BLaER1 treated with 17β-estradiol and CSF1 and Interleukin-3, amounts not matched to agents 10 nM and 100 nM (cell line): ENCODE data around the gene ANKRD52.

Source experiments
- H3K27ac ChIP-seq, 11 experiments: shearing (Covaris generic); formaldehyde crosslinking; 2 replicates each; pipeline ENCODE4 v1.8.1; 2022
- H3K27me3 ChIP-seq, 11 experiments: shearing (Covaris generic); formaldehyde crosslinking; 2 replicates each; pipeline ENCODE4 v1.8.1; 2022
- H3K36me3 ChIP-seq, 11 experiments: shearing (Covaris generic); formaldehyde crosslinking; 2 replicates each; pipeline ENCODE4 v1.8.1; 2022
- H3K4me1 ChIP-seq, 10 experiments: shearing (Covaris generic); formaldehyde crosslinking; 2 replicates each; pipeline ENCODE4 v1.8.1; 2022
- H3K4me2 ChIP-seq, 11 experiments: shearing (Covaris generic); formaldehyde crosslinking; 2 replicates each; pipeline ENCODE4 v1.8.1; 2022
- H3K4me3 ChIP-seq, 10 experiments: shearing (Covaris generic); formaldehyde crosslinking; 2 replicates each; pipeline ENCODE4 v1.8.1; 2022
- H3K9ac ChIP-seq, 11 experiments: shearing (Covaris generic); formaldehyde crosslinking; 2 replicates each; pipeline ENCODE4 v1.8.1; 2022
- H3K9me3 ChIP-seq, 11 experiments: shearing (Covaris generic); formaldehyde crosslinking; replicated peaks in 1 of 11; 2 replicates each; pipeline ENCODE4 v1.8.1; 2022
- H4K20me1 ChIP-seq, 11 experiments: shearing (Covaris generic); formaldehyde crosslinking; 2 replicates each; pipeline ENCODE4 v1.8.1; 2022
- Cebpa-rat ChIP-seq, 11 experiments: shearing (Covaris generic); IDR thresholded peaks; 2 replicates each; pipeline ENCODE4 v1.8.1; 2022

The ANKRD52 gene

DNA sequence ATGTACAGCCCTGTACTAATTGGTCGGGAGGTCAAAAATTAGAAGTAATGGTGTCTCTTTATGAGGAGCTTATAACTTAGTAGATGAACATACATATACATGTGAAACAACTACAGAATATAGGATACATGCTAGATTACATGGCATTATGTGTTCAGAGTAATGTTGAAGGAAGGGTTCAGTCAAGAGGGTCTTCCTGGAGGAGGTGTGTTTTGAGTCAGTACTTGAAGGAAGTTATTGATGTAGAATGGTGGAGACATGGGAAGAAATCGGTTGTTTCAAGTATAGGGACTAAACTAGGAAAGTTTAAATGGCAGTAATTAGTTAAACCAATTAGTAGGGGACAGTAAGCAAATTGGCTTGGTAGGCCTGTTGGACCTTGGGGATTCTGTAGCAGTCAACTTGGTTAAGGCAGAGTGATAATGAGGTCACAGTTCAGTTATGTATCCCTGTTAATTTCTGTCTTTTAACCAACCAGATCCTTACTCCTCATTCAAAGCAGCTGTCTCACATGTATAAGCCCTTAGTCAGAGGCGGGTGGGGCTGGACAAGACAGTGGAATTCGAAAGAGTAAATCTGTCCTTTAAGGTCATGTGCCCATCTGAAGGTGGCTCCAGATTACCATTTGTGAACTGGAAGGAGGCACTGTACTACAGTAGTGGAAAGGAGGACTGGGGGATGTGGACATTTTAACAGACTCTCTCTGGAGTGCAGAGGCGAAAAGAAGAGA, 3.5 kb upstream of the ANKRD52 start:
- Histone ChIP-seq H3K36me3 (peaks cover 0 to 6% (median 4%) of the 10 kb centered on the region in 11 experiments; a peak in 15 of 22 replicates), H3K4me1 (peaks cover 17 to 30% (median 25%) of the 10 kb centered on the region in 10 experiments), H3K4me3 (no peak overlapping the region), H3K27me3 (peaks cover 0 to 8% (median 0%) of the 10 kb centered on the region in 11 experiments; a peak in 6 of 22 replicates), H3K27ac (no peak overlapping the region), H3K4me2 (no peak overlapping the region), H3K9me3 (no peaks in the 10 kb centered on the region), H3K9ac (no peak overlapping the region), H4K20me1 (peaks cover 0 to 11% (median 9%) of the 10 kb centered on the region in 11 experiments; a peak in 16 of 22 replicates)
- no peak for TF ChIP-seq Cebpa-rat (IDR thresholded peaks at IDR 0.05)

GRCh38 chr12:56260921-56261320, 2.7 kb upstream of the ANKRD52 start:
- Histone ChIP-seq H3K4me3 (no peak overlapping the region), H3K9me3 (no peaks in the 10 kb centered on the region), H3K9ac (no peak overlapping the region), H3K4me2 (no peak overlapping the region), H3K27ac (no peak overlapping the region), H3K4me1 (peaks cover 18 to 31% (median 27%) of the 10 kb centered on the region in 10 experiments), H4K20me1 (peaks cover 0 to 18% (median 16%) of the 10 kb centered on the region in 11 experiments; a peak in 16 of 22 replicates), H3K27me3 (peaks cover 0 to 8% (median 0%) of the 10 kb centered on the region in 11 experiments; a peak in 6 of 22 replicates), H3K36me3 (peaks cover 5 to 13% (median 12%) of the 10 kb centered on the region in 11 experiments; a peak in 21 of 22 replicates)
- TF ChIP-seq Cebpa-rat (IDR thresholded peaks at IDR 0.05) = no peak

DNA sequence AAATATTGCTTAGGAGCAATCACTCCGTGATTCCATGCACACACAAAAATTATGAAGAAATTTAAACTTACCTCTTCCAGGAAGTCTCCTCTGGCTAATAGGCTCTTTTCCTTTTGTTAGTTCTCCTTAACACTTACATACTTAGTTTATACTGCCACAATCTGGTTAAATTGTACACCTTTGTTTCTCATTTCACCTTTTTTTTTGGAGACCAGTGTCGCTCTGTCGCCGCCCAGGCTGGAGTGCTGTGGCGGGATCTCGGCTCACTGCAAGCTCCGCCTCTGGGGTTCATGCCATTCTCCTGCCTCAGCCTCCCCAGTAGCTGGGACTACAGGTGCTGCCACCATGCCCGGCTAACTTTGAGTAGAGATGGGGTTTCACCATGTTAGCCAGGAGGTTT, 2.2 kb upstream of the ANKRD52 start:
- Histone ChIP-seq H3K9me3 (no peaks in the 10 kb centered on the region), H3K27me3 (peaks cover 0 to 8% (median 0%) of the 10 kb centered on the region in 11 experiments; a peak in 6 of 22 replicates), H3K4me2 (no peak overlapping the region), H3K4me3 (no peak overlapping the region), H3K9ac (no peak overlapping the region), H4K20me1 (peaks cover 0 to 23% (median 21%) of the 10 kb centered on the region in 11 experiments; a peak in 16 of 22 replicates), H3K4me1 (peaks cover 18 to 26% (median 24%) of the 10 kb centered on the region in 10 experiments), H3K27ac (no peak overlapping the region), H3K36me3 (peaks cover 11 to 19% (median 17%) of the 10 kb centered on the region in 11 experiments)
- TF ChIP-seq Cebpa-rat (IDR thresholded peaks at IDR 0.05) = no peak

DNA sequence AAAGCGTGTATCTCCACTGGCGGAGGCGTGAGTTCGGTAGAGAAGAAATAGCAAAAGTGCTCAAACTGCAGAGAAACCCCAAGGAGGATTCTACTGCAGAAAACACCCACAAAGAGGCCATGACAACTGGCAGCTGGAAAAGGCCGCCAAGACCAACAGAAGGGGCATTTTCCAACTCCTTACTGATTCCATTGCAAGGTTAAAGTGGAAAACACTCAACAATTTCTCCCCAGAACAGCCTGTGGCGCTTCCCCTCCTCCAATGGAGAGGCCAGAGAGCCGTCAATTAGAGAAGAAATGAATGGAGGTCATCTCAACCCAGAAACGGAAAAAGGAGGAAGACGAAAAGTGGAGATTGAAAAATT, 618 bp upstream of the ANKRD52 start:
- Histone ChIP-seq H3K4me3 (peak overlapping the region; percentile 73 to 95 (median 83)), H3K9me3 (no peaks in the 10 kb centered on the region), H3K27me3 (peaks cover 0 to 8% (median 0%) of the 10 kb centered on the region in 11 experiments; a peak in 6 of 22 replicates), H3K9ac (peak overlapping the region; percentile 83 to 97 (median 93)), H4K20me1 (peaks cover 0 to 31% (median 22%) of the 10 kb centered on the region in 11 experiments; a peak in 16 of 22 replicates), H3K27ac (peak overlapping the region; percentile 44 to 88 (median 87); a peak in 20 of 22 replicates), H3K4me1 (peaks cover 18 to 26% (median 24%) of the 10 kb centered on the region in 10 experiments), H3K4me2 (peak overlapping the region; percentile 75 to 96 (median 93)), H3K36me3 (peaks cover 26 to 35% (median 33%) of the 10 kb centered on the region in 11 experiments)
- no peak for TF ChIP-seq Cebpa-rat (IDR thresholded peaks at IDR 0.05)

GRCh38 chr12:56257491-56258067, 605 bp downstream of the ANKRD52 start:
- Histone ChIP-seq H3K4me1 (peaks cover 18 to 26% (median 24%) of the 10 kb centered on the region in 10 experiments), H3K4me3 (peak overlapping the region; percentile 73 to 95 (median 83)), H3K9ac (peak overlapping the region; percentile 83 to 97 (median 93)), H3K4me2 (peak overlapping the region; percentile 81 to 96 (median 94)), H3K27me3 (peaks cover 0 to 8% (median 0%) of the 10 kb centered on the region in 11 experiments; a peak in 6 of 22 replicates), H4K20me1 (peaks cover 0 to 43% (median 24%) of the 10 kb centered on the region in 11 experiments; a peak in 16 of 22 replicates), H3K27ac (peak overlapping the region; percentile 44 to 88 (median 87); a peak in 21 of 22 replicates), H3K36me3 (peaks cover 38 to 47% (median 45%) of the 10 kb centered on the region in 11 experiments), H3K9me3 (no peaks in the 10 kb centered on the region)
- no peak for TF ChIP-seq Cebpa-rat (IDR thresholded peaks at IDR 0.05)

DNA sequence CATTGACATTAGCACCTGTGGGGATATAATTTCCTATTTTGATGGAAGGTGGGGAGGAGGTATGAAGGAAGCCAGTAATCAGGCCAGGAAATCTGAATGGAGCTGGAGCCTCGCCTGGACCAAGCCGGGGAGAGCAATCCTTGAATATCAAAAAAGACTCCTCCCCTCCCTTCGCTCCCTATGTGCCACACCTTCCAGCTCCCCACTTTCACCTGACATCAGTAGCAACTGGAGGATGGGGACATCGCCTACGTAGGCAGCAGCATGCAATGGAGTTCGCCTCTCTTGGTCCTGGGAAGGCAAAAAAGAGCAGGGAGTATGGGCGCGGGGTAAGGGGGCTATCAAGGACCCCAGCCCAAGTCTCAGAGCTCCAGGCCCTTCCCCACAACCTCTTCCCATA, 1.1 kb downstream of the ANKRD52 start:
- H3K4me3 ChIP-seq = peak overlapping the region; percentile 73 to 95 (median 83)
- no peaks in the 10 kb centered on the region for H3K9me3 ChIP-seq
- H3K9ac ChIP-seq = peak overlapping the region; percentile 83 to 97 (median 93)
- H3K27me3 ChIP-seq = peaks cover 0 to 8% (median 0%) of the 10 kb centered on the region in 11 experiments; a peak in 6 of 22 replicates
- peak overlapping the region in 9 of 11 experiments; percentile 65 to 88 (median 87); a peak in 8 of 22 replicates for H3K27ac ChIP-seq
- peaks cover 43 to 52% (median 50%) of the 10 kb centered on the region in 11 experiments for H3K36me3 ChIP-seq
- peak overlapping the region; percentile 81 to 96 (median 94) for H3K4me2 ChIP-seq
- no peak for TF ChIP-seq Cebpa-rat (IDR thresholded peaks at IDR 0.05)
- peaks cover 0 to 47% (median 24%) of the 10 kb centered on the region in 11 experiments; a peak in 16 of 22 replicates for H4K20me1 ChIP-seq
- peaks cover 18 to 26% (median 24%) of the 10 kb centered on the region in 10 experiments for H3K4me1 ChIP-seq

DNA sequence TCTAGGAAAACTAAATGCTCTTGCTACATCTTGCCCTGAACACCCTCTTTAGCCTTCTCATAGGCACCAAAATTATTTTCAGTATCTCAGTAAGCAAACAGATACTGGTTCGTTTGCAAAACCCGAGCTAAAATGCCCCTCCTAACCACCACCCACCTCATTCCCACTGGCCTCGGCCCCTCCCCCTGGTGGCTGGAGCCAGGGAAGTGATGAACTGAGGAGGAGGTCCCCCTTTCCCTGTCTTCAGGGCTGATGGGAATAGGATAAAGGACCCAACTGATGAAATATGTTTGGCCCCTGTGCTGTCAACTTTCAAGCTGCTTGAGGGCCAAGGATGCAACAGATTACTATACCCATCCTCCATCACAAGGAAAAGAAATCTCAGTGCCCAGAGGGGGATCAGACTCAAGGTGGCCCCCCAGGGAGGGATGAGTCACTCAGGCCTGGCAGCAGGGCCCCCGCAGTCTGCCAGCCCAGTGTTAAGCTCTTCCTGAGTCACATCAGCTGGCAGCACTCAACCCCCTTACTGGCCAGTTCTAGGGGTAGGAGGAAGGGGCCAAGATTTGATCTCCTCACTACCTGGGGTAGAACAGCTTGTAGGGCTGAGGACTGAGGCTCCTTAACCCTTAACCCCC, 1.7 kb downstream of the ANKRD52 start:
- H3K36me3 ChIP-seq = peaks cover 50 to 58% (median 56%) of the 10 kb centered on the region in 11 experiments
- peak overlapping the region in 1 of 11 experiments; percentile 0; a peak in 1 of 22 replicates for H3K27ac ChIP-seq

GRCh38 chr12:56255671-56256070, 2.5 kb downstream of the ANKRD52 start:
- 0 out of 22 replicates have a peak overlapping the region, but pooled peaks of 1 of the 11 experiments have one; percentile 96 for H3K4me2 ChIP-seq
- peaks cover 0 to 47% (median 24%) of the 10 kb centered on the region in 11 experiments; a peak in 16 of 22 replicates for H4K20me1 ChIP-seq
- peaks cover 57 to 66% (median 64%) of the 10 kb centered on the region in 11 experiments for H3K36me3 ChIP-seq

More for the DNA sequence above, 1.7 kb downstream of the ANKRD52 start:
- no peak for TF ChIP-seq Cebpa-rat (IDR thresholded peaks at IDR 0.05)
- Histone ChIP-seq H3K4me2 (peak overlapping the region; percentile 81 to 96 (median 94)), H3K27me3 (peaks cover 0 to 8% (median 0%) of the 10 kb centered on the region in 11 experiments; a peak in 6 of 22 replicates), H3K4me3 (peak overlapping the region in 7 of 10 experiments; percentile 76 to 95 (median 83); a peak in 8 of 20 replicates), H4K20me1 (peaks cover 0 to 47% (median 24%) of the 10 kb centered on the region in 11 experiments; a peak in 16 of 22 replicates), H3K4me1 (peaks cover 18 to 26% (median 24%) of the 10 kb centered on the region in 10 experiments), H3K9me3 (no peaks in the 10 kb centered on the region), H3K9ac (peak overlapping the region; percentile 83 to 97 (median 93); a peak in 20 of 22 replicates)

More at GRCh38 chr12:56255671-56256070, 2.5 kb downstream of the ANKRD52 start:
- TF ChIP-seq Cebpa-rat (IDR thresholded peaks at IDR 0.05) = no peak
- Histone ChIP-seq H3K27ac (no peak overlapping the region), H3K4me3 (no peak overlapping the region), H3K9me3 (no peaks in the 10 kb centered on the region), H3K9ac (peak overlapping the region in 7 of 11 experiments; percentile 7 to 96 (median 93); a peak in 5 of 22 replicates), H3K4me1 (peaks cover 18 to 26% (median 24%) of the 10 kb centered on the region in 10 experiments), H3K27me3 (peaks cover 0 to 8% (median 0%) of the 10 kb centered on the region in 11 experiments; a peak in 6 of 22 replicates)
